ENCODE data around the gene ALPI.

ALPI gene

DNA sequence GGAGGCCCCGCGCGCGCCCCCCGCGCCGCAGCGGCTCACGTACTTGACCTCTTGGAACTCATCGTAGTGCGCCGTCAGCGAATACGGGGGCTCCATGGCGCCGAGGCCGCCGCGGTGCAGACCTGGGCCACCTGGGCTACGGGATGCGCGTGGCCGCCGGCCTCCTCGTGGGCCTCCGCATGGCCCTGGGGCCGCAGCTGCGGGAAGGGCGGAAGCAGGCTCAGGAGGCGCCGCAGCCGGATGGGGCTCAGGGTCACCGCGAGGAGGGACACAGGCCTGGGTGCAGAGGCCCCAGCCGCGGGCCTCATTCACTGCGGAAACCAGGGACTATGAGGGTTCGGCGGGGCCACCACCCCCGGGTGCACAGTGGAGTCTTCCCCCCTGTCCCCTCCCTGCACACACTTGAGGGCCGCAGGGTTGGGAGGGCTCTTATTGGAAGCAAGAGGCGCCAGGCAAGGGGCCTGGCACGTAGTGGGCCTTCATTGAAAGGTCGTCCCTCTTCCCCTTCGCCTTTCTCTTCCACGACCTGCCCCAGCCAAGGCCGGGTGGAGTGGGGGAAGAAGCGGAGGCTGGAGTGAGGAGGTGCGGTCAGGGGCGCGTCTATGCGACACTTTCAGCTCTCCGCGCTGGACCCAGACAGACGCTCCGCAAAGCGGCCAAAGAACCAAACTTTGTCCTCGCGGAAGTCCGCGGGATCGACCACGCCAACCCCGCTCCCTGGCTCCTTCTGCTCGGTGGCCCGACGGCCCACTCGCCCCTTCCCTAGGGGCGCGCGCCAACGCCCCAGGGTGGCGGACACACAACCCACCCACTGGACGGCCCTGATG lies 30.8 kb downstream of the ALPI start:
- DNase-seq: no peak

DNA sequence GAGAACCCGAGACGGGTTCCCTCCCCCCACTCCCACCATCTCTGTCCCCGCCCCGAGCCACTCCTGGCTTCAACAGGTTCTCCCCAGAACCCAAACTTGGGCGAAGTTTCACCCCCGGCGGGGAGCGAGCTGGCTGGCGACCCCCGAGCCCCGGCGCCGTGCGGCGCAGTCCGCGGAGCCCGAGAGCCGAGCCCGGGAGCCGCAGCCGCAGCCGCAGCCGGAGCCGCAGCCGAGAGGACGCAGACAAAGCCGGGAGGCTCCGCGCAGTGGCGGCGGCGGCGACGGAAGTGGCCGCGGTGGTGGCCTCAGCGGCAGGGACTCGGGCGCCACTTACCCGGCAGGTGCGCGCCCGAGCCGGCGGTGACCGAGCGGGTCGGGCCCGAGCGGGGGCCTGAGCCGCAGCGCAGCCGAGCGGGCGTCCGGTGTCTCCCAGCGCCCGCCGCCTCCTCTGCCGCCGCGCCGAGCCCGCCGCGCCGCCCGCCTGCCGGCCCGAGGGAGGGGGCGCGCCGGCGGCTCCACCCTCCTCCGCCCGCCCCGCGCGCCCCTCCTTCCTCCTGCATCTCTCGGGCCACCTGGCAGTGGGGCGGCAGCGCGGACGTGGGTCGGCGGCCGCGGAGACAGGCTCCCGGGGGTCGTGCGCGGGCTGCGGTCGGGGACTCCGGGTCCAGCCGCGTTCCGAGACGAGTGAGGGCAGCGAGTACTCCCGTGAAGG lies 31.6 kb downstream of the ALPI start, which contains the start of gene ECEL1:
Gene ECEL1 (minus strand): TSS at position 450 of the 712 bp plus-strand sequence. CDS start 1,181 bp downstream, outside the sequence.
- DNase-seq: no peak

DNA sequence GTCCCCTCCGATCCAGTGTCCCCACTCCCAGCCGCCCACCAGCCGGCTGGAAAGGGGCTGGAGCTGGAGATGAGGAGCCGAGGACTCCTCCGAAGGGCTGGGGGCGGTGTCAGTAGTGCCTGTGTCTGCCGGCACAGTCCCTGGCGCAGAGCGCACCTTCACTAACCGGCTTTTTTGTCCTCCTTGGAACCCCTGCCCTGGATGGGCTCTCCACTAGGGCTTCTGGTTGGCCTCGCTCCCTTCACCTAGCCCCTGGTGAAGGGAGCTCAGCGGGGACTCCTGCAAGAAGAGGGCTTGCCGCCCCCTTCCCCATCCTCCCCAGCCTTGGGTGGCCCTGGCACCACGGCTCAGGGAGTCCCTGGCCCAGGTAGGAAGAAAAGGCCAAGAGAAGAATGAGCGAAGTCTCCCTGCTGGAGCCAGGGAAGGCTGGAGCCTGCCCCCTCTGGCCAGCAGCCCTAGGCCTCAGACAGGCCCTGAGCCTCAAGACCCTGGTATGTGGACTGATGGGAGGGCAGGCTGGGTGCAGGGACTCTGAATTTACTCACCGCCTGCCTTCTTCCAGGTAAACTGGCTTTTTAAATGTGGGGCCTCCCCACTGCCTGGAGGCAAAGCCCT lies 32.3 kb downstream of the ALPI start:
- DNase-seq: no peak

DNA sequence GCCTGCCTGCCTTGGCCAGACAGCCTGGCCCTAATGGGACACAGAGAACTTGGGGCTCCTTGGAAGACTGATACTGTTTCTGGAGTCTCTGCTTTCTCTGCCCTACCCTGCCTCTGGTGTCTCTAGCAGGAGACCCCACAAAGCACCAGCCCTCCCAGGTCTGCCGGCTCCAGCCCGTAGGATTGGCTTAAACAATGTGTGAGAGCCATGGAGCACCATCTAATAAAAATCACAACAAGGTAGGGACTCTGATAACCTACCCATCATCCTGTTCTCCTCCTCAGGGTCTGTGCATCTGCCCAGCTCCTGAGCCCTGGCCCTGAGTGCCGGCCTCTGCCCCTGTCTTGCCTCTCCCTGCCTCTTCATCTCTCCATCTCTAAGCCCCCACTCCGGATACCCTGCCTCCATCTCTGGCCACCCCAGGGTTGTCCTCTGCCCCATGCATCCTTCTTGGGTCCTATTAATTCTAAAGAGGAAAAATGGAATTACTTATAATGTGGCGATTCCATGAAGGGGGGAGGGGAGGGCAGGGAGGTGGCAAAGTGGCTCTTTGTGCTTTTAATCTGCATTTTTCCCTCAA lies 32.9 kb downstream of the ALPI start:
- no peak for DNase-seq

DNA sequence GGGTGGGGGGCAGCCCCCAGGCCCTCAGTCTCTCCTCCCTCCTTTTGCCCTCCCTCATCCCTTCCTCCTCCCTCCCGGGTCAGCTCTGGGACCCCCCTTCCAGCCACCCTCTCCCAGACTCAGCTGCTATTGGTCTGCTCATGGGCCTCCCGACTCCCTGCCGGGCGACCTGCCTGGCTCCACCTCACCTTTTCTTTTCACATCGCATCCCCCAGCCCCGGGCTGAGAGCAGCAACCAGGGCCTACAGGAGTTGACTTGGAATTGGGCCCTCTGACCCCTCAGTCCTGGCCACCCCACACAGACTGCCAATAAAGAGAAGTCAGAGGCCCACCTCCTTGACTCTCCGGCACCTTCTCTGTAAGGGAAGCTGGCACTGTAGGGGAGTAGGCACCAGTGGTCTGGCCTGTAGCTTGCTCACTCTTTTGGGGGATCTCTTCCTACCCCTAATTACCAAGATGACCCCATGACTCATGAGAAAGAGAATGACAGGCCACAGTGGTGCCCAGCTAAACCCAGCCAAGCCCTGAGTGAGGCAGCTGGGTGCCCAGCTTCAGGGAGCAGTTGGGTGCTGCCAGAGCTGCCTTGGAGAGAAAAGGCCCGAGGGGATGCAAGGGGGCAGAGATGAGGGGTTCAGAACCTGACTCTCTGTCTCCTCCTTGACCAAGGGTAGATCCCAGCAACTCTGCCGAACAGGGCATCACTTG lies 33.7 kb downstream of the ALPI start:
- DNase-seq: no peak

DNA sequence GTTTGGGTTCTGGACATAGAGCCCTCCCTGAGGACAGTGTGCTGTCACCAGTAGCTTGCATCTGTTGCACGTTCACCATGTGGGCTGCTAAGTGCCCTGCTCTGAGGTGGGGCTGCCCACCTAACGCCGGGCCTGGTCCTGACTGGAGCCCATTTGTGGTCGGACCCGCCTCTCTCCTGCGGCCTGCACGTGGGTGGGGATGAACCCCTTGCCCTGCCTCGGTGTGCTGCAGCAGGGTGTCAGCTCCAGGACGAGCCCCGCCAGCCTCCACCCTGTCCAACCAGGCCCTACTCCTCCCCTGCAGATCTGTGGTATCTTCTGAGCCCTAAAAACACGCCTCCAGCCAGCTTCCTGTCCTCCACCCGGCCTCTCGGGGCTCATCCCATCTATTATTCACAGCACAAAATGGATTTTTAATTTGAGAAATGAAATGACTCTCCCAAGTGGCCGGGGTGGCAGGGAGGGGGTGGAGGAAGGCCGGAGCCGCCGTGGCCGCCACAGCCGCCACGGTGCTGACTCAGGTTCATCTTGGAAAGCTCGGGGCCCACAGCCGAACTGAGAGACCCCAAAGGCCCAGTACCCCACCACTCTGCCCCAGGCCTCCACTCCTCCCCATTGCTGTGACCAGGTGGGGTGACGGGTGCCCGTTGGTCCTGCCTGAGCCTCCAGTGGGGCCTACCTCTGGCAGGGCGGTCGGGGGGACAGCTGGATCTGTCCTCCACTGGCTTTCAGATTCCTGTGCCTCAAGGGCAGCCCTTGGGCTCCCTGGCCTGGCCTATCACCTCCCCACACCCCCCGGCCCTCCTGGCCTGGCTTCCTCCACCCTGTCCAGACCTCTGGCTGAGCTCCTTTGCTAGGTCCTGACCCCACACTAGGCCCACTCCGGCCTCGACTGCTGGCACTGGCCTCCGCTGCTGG lies 34.5 kb downstream of the ALPI start:
- DNase-seq: no peak

DNA sequence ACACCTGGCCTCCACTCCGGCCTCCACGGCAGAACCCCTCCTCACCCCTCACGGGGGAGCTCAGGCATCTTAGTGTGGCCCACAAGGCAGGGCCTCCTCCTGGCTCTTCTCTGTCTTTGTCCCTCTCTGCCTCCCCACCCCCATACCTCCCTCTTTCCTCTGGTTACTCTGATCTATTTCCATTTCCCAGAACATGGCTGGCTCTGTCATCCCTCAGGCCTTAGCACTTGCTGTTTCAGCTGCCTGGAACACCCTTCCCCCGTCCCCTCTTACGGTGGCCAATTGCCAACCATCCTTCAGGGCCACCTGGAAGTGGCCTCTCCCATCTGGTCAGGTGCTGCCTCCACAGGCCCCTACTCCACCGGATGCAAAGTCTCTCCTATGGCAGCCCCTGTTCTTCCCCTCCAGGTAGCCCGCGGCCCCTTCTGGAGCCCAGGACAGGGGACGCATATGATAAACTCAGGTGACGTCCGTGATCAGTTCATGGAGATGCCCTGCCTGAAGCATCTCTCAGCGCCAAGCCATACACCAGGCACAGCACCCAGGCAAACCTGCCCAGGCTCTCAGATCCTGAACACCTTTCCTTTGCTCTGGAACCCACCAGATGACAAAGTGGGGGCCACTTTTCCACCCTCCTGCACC lies 35.3 kb downstream of the ALPI start:
- no peak for DNase-seq

DNA sequence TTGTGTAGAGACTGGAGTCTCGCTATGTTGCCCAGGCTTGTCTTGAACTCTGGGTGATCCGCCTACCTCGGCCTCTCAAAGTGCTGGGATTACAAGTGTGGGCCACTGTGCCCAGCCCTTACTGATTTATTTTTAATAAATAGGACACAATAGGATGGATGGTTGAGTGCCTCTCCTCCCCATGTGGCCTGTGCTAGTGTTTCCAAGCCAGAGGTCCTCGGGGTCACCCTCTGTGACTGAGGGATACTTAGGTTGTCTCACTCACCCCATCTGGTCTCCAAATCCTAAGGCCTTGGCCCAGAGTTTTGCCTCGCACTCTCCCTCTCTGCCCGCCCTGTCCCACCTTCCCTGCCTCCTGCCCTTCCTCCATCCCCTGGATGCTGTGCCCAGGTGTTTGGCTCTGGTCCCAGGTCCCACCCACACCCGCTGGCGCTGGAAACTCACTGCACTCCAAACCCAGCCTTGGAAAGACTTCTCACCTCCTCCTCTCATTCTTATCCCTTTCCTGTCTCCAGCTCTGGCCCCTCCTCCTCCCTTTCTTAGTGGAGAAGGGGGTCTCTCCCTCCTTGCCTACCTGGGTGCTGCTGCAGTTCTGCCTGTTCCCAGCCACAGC lies 36.4 kb downstream of the ALPI start:
- no peak for DNase-seq

DNA sequence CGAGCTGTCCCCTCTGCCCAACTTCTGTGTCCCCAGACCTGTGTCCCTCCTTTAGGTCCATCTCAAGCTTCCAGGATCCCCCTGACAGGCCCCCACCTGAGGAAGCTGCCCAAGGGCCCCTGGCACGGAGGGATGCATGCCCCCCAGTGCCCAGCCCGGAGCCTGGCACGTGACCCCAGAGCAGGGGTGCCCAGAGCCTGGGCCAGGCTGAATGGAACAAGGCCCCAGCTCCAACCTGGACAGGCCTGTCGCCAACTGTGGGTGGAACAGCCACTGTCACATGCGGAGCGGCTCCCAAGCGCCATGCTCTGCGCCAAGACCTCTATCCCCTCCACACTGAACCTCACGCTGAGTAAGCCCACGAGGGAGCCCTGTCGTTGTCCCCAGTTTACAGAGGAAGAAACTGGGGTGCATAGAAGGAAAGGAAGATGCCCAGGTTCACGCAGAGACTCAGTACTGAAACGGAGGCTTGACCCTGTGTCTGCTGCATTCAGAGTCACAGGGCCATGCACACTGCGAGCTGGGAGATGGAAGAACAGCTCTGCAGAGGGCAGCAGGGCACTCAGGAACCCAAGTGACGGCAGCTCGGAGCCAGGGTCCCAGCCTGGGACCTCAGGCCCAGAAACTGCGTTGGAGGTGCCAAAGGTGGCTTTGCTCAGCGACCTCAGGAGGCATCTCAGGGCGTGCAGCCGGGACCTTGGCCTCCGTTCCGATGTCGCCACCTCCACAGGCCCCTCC lies 37.2 kb downstream of the ALPI start:
- no peak for DNase-seq

DNA sequence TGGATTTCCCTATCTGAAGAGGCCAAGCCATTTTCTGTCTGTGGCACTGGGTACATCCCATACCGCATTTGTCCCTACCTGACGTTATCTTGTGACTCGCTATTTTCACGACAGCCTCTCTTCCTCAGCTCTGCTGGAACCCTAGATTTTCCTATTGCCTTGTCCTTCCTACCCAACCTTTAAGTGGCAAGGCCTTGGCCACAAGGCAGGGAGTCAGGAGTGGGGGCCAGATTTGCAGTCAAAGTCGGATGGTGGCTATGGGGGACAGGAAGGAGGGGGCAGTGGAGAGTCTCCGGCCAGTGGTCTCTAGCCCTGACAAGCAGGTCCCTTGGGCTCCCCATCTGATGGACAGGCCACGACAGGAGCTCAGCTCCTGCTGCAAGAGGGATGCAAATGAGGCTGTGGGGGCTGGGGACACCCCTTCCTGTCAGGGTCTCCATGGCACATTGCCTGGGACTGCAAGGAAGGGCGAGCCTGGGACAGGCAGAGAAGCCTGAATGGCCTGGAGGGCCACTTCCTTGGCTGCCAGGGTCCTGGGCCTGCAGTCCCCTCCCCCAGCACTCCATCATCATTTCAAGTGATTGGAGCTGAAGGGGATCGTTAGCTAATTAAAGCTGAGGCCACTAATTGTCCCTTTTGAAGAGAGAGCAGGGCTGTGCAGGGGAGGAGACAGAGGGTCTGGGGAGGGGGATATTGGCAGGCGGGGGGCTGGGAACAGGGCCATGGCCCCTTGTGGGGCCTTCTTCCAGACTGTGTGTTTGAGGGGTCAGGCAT lies 37.9 kb downstream of the ALPI start:
- no peak for DNase-seq

DNA sequence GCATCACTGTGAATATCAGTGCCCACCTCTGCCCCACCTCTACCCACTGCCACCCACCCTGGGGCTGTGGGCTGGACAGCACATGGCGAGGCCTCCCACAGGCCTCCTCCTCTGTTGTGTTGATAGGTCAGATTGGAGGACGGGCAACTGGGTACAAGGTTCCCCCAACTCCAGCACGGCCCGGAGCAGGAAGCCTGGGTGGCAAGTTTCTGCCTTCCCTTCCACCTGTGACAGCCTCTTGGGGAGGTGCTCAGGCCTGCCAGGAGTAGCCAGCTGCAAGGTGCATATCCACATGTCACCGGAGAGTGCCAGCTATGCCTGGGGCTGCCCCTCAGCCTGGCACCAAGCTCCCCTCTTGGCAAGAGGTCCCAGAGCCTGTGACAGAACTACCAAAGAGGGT lies 38.6 kb downstream of the ALPI start:
- no peak for DNase-seq

DNA sequence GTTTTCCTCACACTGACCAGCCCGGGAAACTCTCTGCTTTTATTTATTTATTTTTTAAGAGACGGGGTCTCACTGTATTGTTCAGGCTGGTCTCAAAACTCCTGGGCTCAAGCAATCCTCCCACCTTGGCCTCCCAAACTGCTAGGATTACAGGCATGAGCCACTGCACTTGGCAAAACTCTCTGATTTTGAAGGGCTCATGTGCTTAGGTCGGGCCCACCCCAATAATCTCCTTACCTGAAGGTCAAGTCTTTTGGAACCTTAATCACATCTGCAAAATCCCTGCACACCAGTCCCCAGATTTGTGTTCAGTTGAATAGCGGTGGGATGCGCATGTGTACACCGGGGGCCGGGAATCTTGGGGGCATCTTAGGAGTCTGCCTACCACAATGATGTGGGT lies 39.3 kb downstream of the ALPI start:
- no peak for DNase-seq

DNA sequence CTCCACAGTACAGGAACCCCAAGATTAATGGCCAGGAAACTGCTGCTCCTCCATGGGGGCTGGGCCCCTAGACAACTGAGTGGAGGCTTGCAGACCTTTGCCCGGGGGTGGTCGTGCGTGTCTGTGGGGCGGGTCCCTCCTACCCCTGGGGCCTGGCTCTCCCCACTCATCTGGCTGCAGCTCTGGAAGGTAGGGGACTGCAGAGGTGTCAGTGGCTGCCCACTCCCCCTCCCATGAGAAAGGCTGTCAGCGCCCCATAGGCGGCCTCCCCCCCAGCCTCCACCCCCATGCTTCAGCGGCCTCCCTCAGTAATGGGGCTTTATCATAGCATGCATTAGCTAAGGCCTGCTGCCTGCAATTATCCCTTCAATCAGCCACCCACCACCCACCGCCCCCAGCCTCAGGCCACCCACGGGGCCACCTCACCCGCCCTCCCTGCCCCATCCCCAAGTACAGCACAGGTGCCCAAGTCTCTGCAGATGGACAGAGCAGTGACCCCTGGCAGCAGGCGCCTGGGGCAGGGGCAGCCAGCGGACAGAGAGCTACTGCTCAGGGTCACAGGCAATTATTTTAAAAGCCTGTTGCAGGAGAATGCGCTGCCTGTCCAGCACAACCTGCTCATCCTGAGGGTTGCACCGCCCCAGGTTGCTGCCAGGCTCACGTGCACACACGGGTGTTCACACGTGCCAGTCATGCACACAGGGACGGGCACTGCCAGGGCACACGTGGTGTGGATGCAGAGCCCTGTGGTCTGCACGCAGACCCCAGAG lies 40.7 kb downstream of the ALPI start:
- no peak for DNase-seq

DNA sequence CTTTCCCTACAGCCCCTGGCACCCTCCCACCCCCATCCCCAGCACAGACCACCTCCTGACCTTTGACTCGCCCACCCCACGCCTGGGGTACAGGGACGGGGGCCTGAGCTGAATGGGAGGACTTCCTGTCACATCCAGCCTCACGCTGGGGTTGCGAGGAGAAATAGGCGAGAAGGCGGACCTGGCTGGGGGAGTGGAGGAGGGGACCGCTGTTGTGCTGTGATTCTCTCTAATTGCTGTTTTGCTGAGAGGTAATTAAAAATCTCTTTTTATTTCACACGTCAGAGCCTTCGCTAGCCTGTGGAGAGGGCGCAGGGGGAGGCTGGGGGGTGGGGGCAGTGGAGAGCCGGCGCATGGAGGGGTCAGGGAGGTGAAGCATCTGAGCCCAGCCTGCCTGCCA lies 41.4 kb downstream of the ALPI start:
- no peak for DNase-seq

DNA sequence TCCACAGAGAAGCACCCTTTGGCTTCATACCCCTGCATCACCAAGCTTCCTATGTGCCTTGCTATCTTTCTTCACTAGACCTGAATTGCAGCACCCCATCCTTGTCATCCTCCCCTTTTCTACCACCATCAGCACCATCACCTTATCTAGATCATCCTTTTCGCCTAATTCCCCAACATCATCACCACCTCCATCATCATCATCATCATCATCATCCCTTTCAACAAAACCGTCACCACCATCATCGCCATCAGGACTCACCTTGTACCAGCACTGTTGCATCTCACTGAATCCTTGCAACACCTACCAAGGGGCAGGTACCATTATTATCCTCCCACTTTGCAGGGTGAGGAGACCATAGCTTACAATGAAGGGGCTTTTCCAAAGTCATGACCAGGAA lies 42.5 kb downstream of the ALPI start:
- no peak for DNase-seq

DNA sequence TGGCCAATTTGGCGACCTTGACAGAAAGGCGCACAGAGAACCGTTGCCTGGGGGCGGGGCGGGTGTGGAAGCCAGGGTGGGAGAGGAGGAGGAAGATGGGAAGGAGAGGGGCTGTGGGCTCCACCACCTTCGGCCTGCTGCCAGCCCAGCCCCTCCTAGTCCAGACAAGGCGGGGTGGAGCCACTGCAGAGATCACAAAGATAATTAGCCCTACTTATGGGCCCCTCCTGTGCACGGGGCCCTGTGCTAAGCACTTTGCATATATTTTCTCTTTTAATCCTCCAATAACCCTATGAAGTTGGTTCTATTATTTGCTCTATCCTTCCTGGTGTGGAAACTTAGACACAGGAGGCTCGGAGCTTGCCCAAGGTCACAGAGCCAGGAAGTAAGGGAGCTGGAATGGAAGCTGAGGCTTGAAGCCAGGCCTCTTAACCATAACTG lies 45.4 kb downstream of the ALPI start:
- no peak for DNase-seq

DNA sequence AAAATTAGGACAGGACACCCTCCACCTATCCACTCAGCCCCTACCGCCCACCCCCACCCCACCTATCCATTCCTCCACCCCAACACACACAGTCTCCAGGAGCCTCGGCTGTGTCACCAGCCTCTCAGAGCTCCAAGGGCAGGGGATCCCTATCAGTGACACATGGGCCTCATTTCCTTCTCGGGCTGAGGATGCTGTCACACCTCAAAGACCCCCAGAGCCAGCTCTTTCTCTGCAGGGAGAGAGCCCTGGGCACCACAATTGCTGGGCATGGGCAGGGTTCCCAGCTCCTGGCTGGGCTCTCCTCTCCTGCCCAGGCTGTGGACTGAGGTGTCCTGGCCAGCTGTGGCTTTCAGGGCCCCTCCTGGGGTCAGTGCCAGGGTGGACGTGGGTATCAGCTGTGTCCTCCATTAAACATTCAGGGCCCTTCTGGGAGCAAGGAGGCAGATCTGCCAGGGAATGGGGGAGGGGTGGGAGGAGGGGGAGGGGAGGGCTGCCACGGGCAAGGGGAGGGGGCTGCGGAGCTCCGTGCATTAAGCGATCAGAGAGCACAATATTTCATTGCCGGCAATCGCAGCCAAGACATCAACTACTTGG lies 45.9 kb downstream of the ALPI start:
- no peak for DNase-seq

DNA sequence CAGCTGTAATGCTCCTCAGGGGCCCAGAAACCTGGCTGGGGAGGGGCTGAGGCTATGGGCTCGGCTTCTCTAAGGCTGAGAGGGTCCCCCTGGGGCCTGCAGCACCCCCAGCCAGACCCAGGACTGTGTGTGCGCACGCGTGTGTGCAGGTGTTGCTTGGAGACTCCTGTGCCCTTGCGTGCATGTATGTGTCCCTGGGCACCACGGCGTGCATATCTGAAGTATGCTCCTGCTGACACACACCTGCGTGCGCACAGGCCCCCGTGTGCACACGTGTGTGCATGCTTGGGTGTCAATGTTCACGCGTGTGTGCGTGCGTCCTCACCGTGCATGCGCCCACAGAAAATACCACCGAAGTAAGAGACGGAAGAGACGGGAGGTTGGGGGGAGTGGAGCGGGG lies 46.6 kb downstream of the ALPI start:
- no peak for DNase-seq

All from NCI-H446 treated with DMSO at 0.1 percent for 48 hours (cell line).